T-helper 2 cell treated with Interferon-gamma antibody and Interleukin-4, amounts not matched to agents 5 μg/mL and 100 μg/mL, for 36 hours (primary cell): ENCODE data around the gene NEK5.

Experiments
- DNase-seq: peaks from one replicate; pipeline ENCODE4 v3.0.0; 2021; ENCODE audit warnings: low spot score
- H3K27ac Mint-ChIP-seq: one replicate; pipeline ENCODE4 v1.8.0; 2021; ENCODE audit warnings: mild to moderate bottlenecking, mixed read lengths
- H3K27me3 Mint-ChIP-seq: one replicate; pipeline ENCODE4 v1.8.0; 2021; ENCODE audit warnings: low read depth, mixed read lengths
- H3K36me3 Mint-ChIP-seq: one replicate; pipeline ENCODE4 v1.8.0; 2021; ENCODE audit warnings: low read depth, mixed read lengths
- H3K4me1 Mint-ChIP-seq: one replicate; pipeline ENCODE4 v1.8.0; 2021; ENCODE audit warnings: low read depth, mixed read lengths
- H3K4me3 Mint-ChIP-seq: one replicate; pipeline ENCODE4 v1.8.0; 2022; ENCODE audit warnings: mild to moderate bottlenecking, moderate library complexity, mixed read lengths
- H3K9me3 Mint-ChIP-seq: one replicate; pipeline ENCODE4 v1.8.0; 2021; ENCODE audit warnings: mixed read lengths

The NEK5 gene

GRCh38 chr13:51995677-51996551 is 133.0 kb downstream of the NEK5 start:
- Mint-ChIP-seq H3K4me1 (peaks cover 2% of the 10 kb centered on the region), H3K36me3 (no peaks in the 10 kb centered on the region), H3K27ac (no peak overlapping the region), H3K27me3 (peaks cover 27% of the 10 kb centered on the region), H3K9me3 (no peaks in the 10 kb centered on the region), H3K4me3 (no peak overlapping the region)
- DNase-seq: no peak

- DNase-seq: no peak
- Mint-ChIP-seq H3K9me3 (no peaks in the 10 kb centered on the region), H3K4me3 (no peak overlapping the region), H3K36me3 (no peaks in the 10 kb centered on the region), H3K27me3 (peaks cover 28% of the 10 kb centered on the region), H3K4me1 (peaks cover 2% of the 10 kb centered on the region), H3K27ac (no peak overlapping the region)
These were observed 135.2 kb downstream of the NEK5 start for GRCh38 chr13:51993713-51994112.

GRCh38 chr13:51988988-51989618 is 139.8 kb downstream of the NEK5 start:
- Mint-ChIP-seq H3K9me3 (no peaks in the 10 kb centered on the region), H3K4me3 (no peak overlapping the region), H3K36me3 (no peaks in the 10 kb centered on the region), H3K27ac (no peak overlapping the region), H3K27me3 (peaks cover 48% of the 10 kb centered on the region), H3K4me1 (no peaks in the 10 kb centered on the region)
- DNase-seq: no peak
